OCI-LY1 (cell line): Measurements from ENCODE around the gene TIPIN.

Experiments
- EZH2 ChIP-seq: fragments of 200-600 bp; sonication (generic), shearing (Covaris generic); IDR thresholded peaks from 2 replicates; pipeline ENCODE4 v1.8.0; 2017; ENCODE audit warnings: borderline replicate concordance, mixed run types, mild to moderate bottlenecking, antibody characterized with exemption, low read length, moderate library complexity, mixed read lengths
- TF ChIP-seq, protein P1 (sequence below): fragments of 200-600 bp; sonication (generic), shearing (Covaris generic); IDR thresholded peaks from 2 replicates; pipeline ENCODE4 v1.5.1; 2017; ENCODE audit warnings: mild to moderate bottlenecking, antibody characterized with exemption, low read length, moderate library complexity, mixed read lengths

DNA sequence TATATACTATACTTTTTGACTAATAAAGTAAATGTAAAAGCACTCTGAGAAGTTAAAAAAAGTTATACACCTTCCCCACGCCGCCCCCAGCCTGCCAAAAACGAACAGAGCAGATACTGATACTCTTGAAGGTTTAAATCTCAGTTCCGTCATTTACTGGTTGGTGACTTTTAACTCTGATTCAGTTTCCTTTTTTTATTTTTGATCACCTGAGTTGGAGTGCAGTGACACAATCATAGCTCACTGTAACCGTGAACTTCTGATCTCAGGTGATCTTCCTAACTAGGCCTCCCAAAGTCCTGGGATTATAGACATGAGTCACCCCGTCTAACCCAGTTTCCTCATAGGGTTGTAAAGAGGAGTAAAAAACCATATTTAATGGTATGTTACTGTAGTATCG, 3.3 kb upstream of the TIPIN start:
- TF ChIP-seq, protein P1, sequence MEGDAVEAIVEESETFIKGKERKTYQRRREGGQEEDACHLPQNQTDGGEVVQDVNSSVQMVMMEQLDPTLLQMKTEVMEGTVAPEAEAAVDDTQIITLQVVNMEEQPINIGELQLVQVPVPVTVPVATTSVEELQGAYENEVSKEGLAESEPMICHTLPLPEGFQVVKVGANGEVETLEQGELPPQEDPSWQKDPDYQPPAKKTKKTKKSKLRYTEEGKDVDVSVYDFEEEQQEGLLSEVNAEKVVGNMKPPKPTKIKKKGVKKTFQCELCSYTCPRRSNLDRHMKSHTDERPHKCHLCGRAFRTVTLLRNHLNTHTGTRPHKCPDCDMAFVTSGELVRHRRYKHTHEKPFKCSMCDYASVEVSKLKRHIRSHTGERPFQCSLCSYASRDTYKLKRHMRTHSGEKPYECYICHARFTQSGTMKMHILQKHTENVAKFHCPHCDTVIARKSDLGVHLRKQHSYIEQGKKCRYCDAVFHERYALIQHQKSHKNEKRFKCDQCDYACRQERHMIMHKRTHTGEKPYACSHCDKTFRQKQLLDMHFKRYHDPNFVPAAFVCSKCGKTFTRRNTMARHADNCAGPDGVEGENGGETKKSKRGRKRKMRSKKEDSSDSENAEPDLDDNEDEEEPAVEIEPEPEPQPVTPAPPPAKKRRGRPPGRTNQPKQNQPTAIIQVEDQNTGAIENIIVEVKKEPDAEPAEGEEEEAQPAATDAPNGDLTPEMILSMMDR = no peak
- no peak for TF ChIP-seq EZH2
